K562 (cell line): ENCODE data around the gene MED16. TPM values are rescaled to one million over a fixed set of nuclear protein-coding genes. Genes with fewer than 3 reads are reported as not detected.

Experiments
- ATAC-seq: fragments of 200-7000 bp; cut with Tn5 transposase; 3 replicates; pipeline ENCODE4 v1.9.1; 2020; ENCODE audit warnings: moderate library complexity
- BruUV-seq: library from RNA; stranded (reverse); fragments of 400-500 nt; replicated peaks from 2 replicates; lab custom pipeline; 2021; lab: Mats Ljungman, UMichigan
- CTCF ChIA-PET: fragments of 300-600 bp; formaldehyde crosslinking; extraction: SDS; loops from one replicate; lab custom pipeline; 2021; ENCODE audit warnings: low intra/inter-chr PET ratio; lab: Yijun Ruan, JAX
- POLR2A ChIA-PET: fragments of 300-600, 350-650 bp; sonication (Branson Sonifier 250); formaldehyde crosslinking; extraction: SDS; loops from one replicate; lab custom pipeline; 2021; ENCODE audit warnings: antibody characterized with exemption, inconsistent platforms; lab: Yijun Ruan, JAX
- DNase-seq, 4 experiments: peaks; one replicate each; pipeline versions ENCODE4 v3.0.0 to v3.0.0-alpha.2; 2011 to 2018; ENCODE audit warnings: low spot score in 3 of 4, mixed read lengths in 3 of 4; ENCODE audit errors: extremely low read depth in 1 of 4
- FAIRE-seq: peaks from 2 replicates; lab custom pipeline; 2011; peaks lifted over from hg19 to GRCh38; lab: Jason Lieb, UNC
- H2AFZ ChIP-seq: 2 replicates; pipeline ENCODE4 v1.6.0; 2011; ENCODE audit warnings: low read depth, low read length, control low read depth, inconsistent platforms
- H3K27ac ChIP-seq: fragments of 200-600 bp; 3 replicates; pipeline ENCODE4 v1.8.0; 2011; ENCODE audit warnings: low read depth, mild to moderate bottlenecking, control low read depth, inconsistent platforms, low read length, moderate library complexity, mixed read lengths; ENCODE audit errors: extremely low read depth
- H3K27me3 ChIP-seq, 2 experiments: fragments of 300-600 bp in 1 of 2; 2 replicates in 1 of 2; 3 replicates in 1 of 2; pipeline versions ENCODE4 v1.6.0 to v1.8.0; 2011; ENCODE audit warnings: inconsistent platforms in 2 of 2, low read length in 2 of 2, mild to moderate bottlenecking in 1 of 2, mixed read lengths in 1 of 2, moderate library complexity in 1 of 2; ENCODE audit not compliant: control insufficient read depth in 2 of 2, insufficient read depth in 2 of 2
- H3K36me3 ChIP-seq: fragments of 300-600 bp; 3 replicates; pipeline ENCODE4 v1.8.0; 2011; ENCODE audit warnings: mild to moderate bottlenecking, low read length, inconsistent platforms; ENCODE audit not compliant: control insufficient read depth, insufficient read depth
- H3K4me1 ChIP-seq, 2 experiments: fragments of 200-600 bp in 1 of 2; replicated peaks in 1 of 2; 2 replicates in 1 of 2; 3 replicates in 1 of 2; pipeline versions ENCODE4 v1.5.1 to v1.8.0; 2011; ENCODE audit warnings: inconsistent platforms in 2 of 2, low read length in 2 of 2, mild to moderate bottlenecking in 1 of 2, mixed read lengths in 1 of 2, moderate library complexity in 1 of 2; ENCODE audit not compliant: control insufficient read depth in 2 of 2, insufficient read depth in 2 of 2
- H3K4me2 ChIP-seq: 2 replicates; pipeline ENCODE4 v1.6.1; 2011; ENCODE audit warnings: low read length, control low read depth, inconsistent platforms, mixed read lengths; ENCODE audit not compliant: insufficient read depth
- H3K4me3 ChIP-seq: fragments of 200-600 bp; sonication (generic), shearing (Covaris generic); 2 replicates; pipeline ENCODE4 v1.5.1; 2016; ENCODE audit warnings: control low read depth, inconsistent platforms
- H3K79me2 ChIP-seq: fragments of 200-600 bp; 3 replicates; pipeline ENCODE4 v1.8.0; 2011; ENCODE audit warnings: low read length, inconsistent platforms; ENCODE audit not compliant: control insufficient read depth, insufficient read depth
- H3K9ac ChIP-seq, 2 experiments: 2 replicates each; pipeline versions ENCODE4 v1.6.0 to v1.6.1; 2011; ENCODE audit warnings: low read depth in 2 of 2, low read length in 2 of 2, control low read depth in 1 of 2, inconsistent platforms in 1 of 2, mild to moderate bottlenecking in 1 of 2, mixed read lengths in 1 of 2; ENCODE audit not compliant: insufficient read depth in 1 of 2
- H3K9me1 ChIP-seq: one replicate; pipeline ENCODE4 v1.6.0; 2011; ENCODE audit warnings: inconsistent platforms, mild to moderate bottlenecking, low read length, moderate library complexity; ENCODE audit not compliant: control insufficient read depth, insufficient read depth
- H3K9me3 ChIP-seq: replicated peaks from 2 replicates; pipeline ENCODE4 v1.5.1; 2011; ENCODE audit warnings: low read depth, low read length, inconsistent platforms; ENCODE audit not compliant: control insufficient read depth, insufficient read depth
- H4K20me1 ChIP-seq: replicated peaks from 2 replicates; pipeline ENCODE4 v1.6.1; 2011; ENCODE audit warnings: low read length, inconsistent platforms, mixed read lengths; ENCODE audit not compliant: control insufficient read depth, insufficient read depth
- DMBX1 ChIP-seq: fragments of 250-450 bp; sonication (Bioruptor Pico); IDR thresholded peaks from 2 replicates; pipeline ENCODE4 v1.8.0; 2022; ENCODE audit warnings: inconsistent platforms, mild to moderate bottlenecking, moderate library complexity, borderline replicate concordance
- ELF1 ChIP-seq: fragments of 200-800 bp; sonication (Bioruptor generic); IDR thresholded peaks from 2 replicates; pipeline ENCODE4 v1.6.1; 2016; ENCODE audit warnings: missing genetic modification characterization, missing compliant biosample characterization
- GABPB2 ChIP-seq: fragments of 250-450 bp; sonication (Bioruptor Pico); conservative IDR thresholded peaks from 2 replicates; pipeline ENCODE4 v1.5.1; 2021; ENCODE audit warnings: mild to moderate bottlenecking
- IRF1 ChIP-seq: sonication (generic); formaldehyde crosslinking; IDR thresholded peaks from 2 replicates; pipeline ENCODE4 v1.8.0; 2022; ENCODE audit warnings: missing genetic modification reagents, mild to moderate bottlenecking, borderline replicate concordance
- KAT2B ChIP-seq: IDR thresholded peaks from one replicate; pipeline ENCODE4 v1.6.1; 2012; ENCODE audit warnings: low read depth, mild to moderate bottlenecking, control low read depth, inconsistent platforms, low read length, moderate library complexity
- MAFF ChIP-seq: IDR thresholded peaks from 2 replicates; pipeline ENCODE4 v1.6.1; 2012; ENCODE audit warnings: low read length, improper control_type of control experiment
- MIER1 ChIP-seq: fragments of 450-650 bp; IDR thresholded peaks from 2 replicates; pipeline ENCODE4 v1.6.1; 2016; ENCODE audit warnings: antibody characterized with exemption, mild to moderate bottlenecking, low read depth
- NR3C1 ChIP-seq: sonication (generic); formaldehyde crosslinking; IDR thresholded peaks from 2 replicates; pipeline ENCODE4 v1.8.1; 2022; ENCODE audit warnings: missing genetic modification reagents
- NR4A1 ChIP-seq, 2 experiments: fragments of 250-450 bp in 1 of 2; fragments of 450-650 bp in 1 of 2; sonication (Bioruptor Pico) in 1 of 2; IDR thresholded peaks; 2 replicates each; pipeline versions ENCODE4 v1.4.0 to v1.6.1; 2016 to 2020; ENCODE audit warnings: mild to moderate bottlenecking in 2 of 2, missing compliant biosample characterization in 1 of 2, missing genetic modification characterization in 1 of 2, moderate library complexity in 1 of 2
- PHB ChIP-seq: fragments of 250-450 bp; sonication (Bioruptor Pico); IDR thresholded peaks from 2 replicates; pipeline ENCODE4 v1.5.0; 2021
- RBM14 ChIP-seq: fragments of 200-400 bp; formaldehyde crosslinking; IDR thresholded peaks from 2 replicates; pipeline ENCODE4 v1.6.1; 2018; ENCODE audit warnings: low read depth, mild to moderate bottlenecking, low read length, moderate library complexity, borderline replicate concordance; ENCODE audit not compliant: insufficient read depth
- SMARCA5 ChIP-seq: fragments of 450-650 bp; IDR thresholded peaks from 2 replicates; pipeline ENCODE4 v1.6.1; 2016
- SMARCB1 ChIP-seq: IDR thresholded peaks from 2 replicates; pipeline ENCODE4 v1.6.1; 2011; ENCODE audit warnings: improper control_type of control experiment, low read depth; ENCODE audit not compliant: insufficient read length
- SNRNP70 ChIP-seq: fragments of 200-400 bp; formaldehyde crosslinking; optimal IDR thresholded peaks from 2 replicates; pipeline ENCODE3; 2017; ENCODE audit warnings: low read depth, low read length
- ZNF232 ChIP-seq: sonication (generic); formaldehyde crosslinking; IDR thresholded peaks from 2 replicates; pipeline ENCODE4 v1.8.0; 2022; ENCODE audit warnings: mild to moderate bottlenecking, missing genetic modification reagents
- ZNF780A ChIP-seq: fragments of 250-450 bp; sonication (Bioruptor Pico); IDR thresholded peaks from 2 replicates; pipeline ENCODE4 v1.5.0; 2021; ENCODE audit warnings: mild to moderate bottlenecking
- WGBS: fragments of 100-300 bp; shearing (Covaris generic); methylation state at CpG from one replicate; pipeline ENCODE4 v1.1.6; 2016; ENCODE audit warnings: low coverage, mixed read lengths; ENCODE audit not compliant: insufficient coverage; ENCODE audit errors: missing lambda C conversion rate; 5-methylcytosine and 5-hydroxymethylcytosine counted together
- in situ Hi-C: fragments of 300-500 bp; cut with MboI; formaldehyde crosslinking; loops from 4 replicates; pipeline ENCODE4 v1.15.0; 2018; ENCODE audit warnings: inconsistent platforms, mixed read lengths
- intact Hi-C: fragments of 100-400 bp; cut with micrococcal nuclease; formaldehyde crosslinking; loops from 2 replicates; pipeline ENCODE4 v1.14.2; 2022
- polyA plus RNA-seq, 8 experiments: library from polyadenylated mRNA; depleted of rRNA in 4 of 8; stranded (reverse) in 5 of 8; unstranded in 3 of 8; fragments of >200 nt; fragmentation: Nextera tagmentation in 2 of 8; fragmentation: Illumina TruSeq in 1 of 8; extraction: Ambion mirVana in 2 of 8; extraction: Trizol in 1 of 8; gene quantifications; 2 replicates each; pipeline versions ENCODE4 v1.2.1 to v1.2.3, GENCODE V29; 2011 to 2014; ENCODE audit warnings: inconsistent platforms in 1 of 8, missing spikeins in 1 of 8
- total RNA-seq, 7 experiments: library from RNA; depleted of rRNA in 6 of 7; stranded (reverse); fragments of >200 nt in 6 of 7; fragmentation: Illumina TruSeq in 2 of 7; extraction: Trizol in 2 of 7; gene quantifications; 2 replicates each; pipeline versions ENCODE4 v1.2.1 to v1.2.3, GENCODE V29; 2011 to 2021; ENCODE audit warnings: low replicate concordance in 1 of 7
- TF ChIP-seq, protein P1 (sequence below): sonication (generic); formaldehyde crosslinking; IDR thresholded peaks from 2 replicates; pipeline ENCODE4 v1.8.0; 2022; ENCODE audit warnings: mild to moderate bottlenecking, missing genetic modification reagents
- TF ChIP-seq, protein P2 (sequence below): fragments of 250-450 bp; sonication (Bioruptor Pico); IDR thresholded peaks from 2 replicates; pipeline ENCODE4 v1.9.0; 2021; ENCODE audit warnings: mild to moderate bottlenecking, inconsistent platforms

Gene MED16
- total and polyA plus RNA-seq, 9 of the 15 experiments (the other 6 are each of a cell fraction or from before 2014, with no cell fraction given): 0.89 to 59.9 (median 8.6) TPM

DNA sequence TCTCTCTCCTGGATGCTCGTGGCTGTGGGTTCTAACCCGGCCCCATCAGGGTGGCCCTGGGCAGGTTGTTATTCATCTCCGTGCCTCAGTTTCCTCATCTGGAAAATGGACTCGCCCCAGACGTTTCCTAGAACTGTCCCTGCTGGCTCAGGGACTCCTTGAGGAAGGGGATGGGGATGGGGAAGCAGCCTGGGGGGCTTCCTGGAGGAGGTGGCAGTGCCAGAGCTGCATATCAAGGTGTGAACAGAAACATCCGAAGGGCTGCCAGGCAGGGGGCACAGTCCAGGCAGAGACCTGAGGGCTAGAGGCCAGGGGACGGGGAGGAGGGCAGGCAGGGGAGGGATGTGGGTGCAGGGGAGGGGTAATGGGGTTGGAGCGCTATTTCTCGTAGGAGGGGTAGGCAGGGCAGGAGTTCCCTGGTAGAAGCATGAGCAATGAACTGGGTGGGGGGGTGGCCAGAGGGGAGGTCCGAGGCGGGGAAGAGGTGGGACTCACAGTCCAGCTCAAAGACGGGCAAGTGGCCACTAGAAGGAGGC, 44.5 kb downstream of the MED16 start:
- no peak overlapping the region for H2AFZ ChIP-seq
- WGBS: 31% methylated on average over 11 of the region's 12 CpGs
- BruUV-seq: no TSS peak
- H4K20me1 ChIP-seq: no peaks in the 10 kb centered on the region
- in situ Hi-C loops: no loop called here
- H3K4me2 ChIP-seq: no peak overlapping the region
- DNase-seq (no peak), ATAC-seq (peak; percentile 28), FAIRE-seq (no peak)
- no peaks in the 10 kb centered on the region for H3K9me3 ChIP-seq
- ChIA-PET POLR2A (interaction anchor here (0.7 to 1.1 kb wide), 2 partner anchors 10 to 1367 kb away, joined by 3 read pairs; no protein-coding TSS in a partner anchor), CTCF (no interaction called here)
- H3K4me3 ChIP-seq: no peak overlapping the region
- H3K4me1 ChIP-seq: peaks cover 5 to 60% of the 10 kb centered on the region in 2 experiments; a peak in 4 of 5 replicates
- H3K27me3 ChIP-seq: no peaks in the 10 kb centered on the region
- intact Hi-C loops: no loop called here
- peak overlapping the region in 1 of 2 experiments; percentile 76; a peak in 1 of 4 replicates for H3K9ac ChIP-seq
- H3K9me1 ChIP-seq: no peaks in the 10 kb centered on the region
- H3K79me2 ChIP-seq: no peaks in the 10 kb centered on the region
- no peaks in the 10 kb centered on the region for H3K36me3 ChIP-seq
- H3K27ac ChIP-seq: no peak overlapping the region
- no peak for TF ChIP-seq DMBX1 (CRISPR knock-in tag)
- TF ChIP-seq SNRNP70: no peak
- no peak for TF ChIP-seq MIER1
- TF ChIP-seq, protein P1, sequence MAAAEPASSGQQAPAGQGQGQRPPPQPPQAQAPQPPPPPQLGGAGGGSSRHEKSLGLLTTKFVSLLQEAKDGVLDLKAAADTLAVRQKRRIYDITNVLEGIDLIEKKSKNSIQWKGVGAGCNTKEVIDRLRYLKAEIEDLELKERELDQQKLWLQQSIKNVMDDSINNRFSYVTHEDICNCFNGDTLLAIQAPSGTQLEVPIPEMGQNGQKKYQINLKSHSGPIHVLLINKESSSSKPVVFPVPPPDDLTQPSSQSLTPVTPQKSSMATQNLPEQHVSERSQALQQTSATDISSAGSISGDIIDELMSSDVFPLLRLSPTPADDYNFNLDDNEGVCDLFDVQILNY (CRISPR knock-in tag): no peak
- no peak for TF ChIP-seq SMARCB1
- TF ChIP-seq ZNF780A (CRISPR knock-in tag): no peak
- no peak for TF ChIP-seq IRF1 (CRISPR knock-in tag)
- no peak for TF ChIP-seq NR4A1 (CRISPR knock-in tag; IDR thresholded peaks at IDR 0.05)
- no peak for TF ChIP-seq NR4A1 (tag; IDR thresholded peaks at IDR 0.05)
- peak; percentile 52; the same call in 1 of the 2 replicates for TF ChIP-seq SMARCA5
- TF ChIP-seq, protein P2, sequence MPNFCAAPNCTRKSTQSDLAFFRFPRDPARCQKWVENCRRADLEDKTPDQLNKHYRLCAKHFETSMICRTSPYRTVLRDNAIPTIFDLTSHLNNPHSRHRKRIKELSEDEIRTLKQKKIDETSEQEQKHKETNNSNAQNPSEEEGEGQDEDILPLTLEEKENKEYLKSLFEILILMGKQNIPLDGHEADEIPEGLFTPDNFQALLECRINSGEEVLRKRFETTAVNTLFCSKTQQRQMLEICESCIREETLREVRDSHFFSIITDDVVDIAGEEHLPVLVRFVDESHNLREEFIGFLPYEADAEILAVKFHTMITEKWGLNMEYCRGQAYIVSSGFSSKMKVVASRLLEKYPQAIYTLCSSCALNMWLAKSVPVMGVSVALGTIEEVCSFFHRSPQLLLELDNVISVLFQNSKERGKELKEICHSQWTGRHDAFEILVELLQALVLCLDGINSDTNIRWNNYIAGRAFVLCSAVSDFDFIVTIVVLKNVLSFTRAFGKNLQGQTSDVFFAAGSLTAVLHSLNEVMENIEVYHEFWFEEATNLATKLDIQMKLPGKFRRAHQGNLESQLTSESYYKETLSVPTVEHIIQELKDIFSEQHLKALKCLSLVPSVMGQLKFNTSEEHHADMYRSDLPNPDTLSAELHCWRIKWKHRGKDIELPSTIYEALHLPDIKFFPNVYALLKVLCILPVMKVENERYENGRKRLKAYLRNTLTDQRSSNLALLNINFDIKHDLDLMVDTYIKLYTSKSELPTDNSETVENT (CRISPR knock-in tag): no peak
- TF ChIP-seq RBM14: no peak
- no peak for TF ChIP-seq ELF1 (tag)
- TF ChIP-seq MAFF: no peak
- no peak for TF ChIP-seq ZNF232
- no peak for TF ChIP-seq GABPB2
- no peak for TF ChIP-seq NR3C1 (CRISPR knock-in tag)
- no peak for TF ChIP-seq PHB
- TF ChIP-seq KAT2B: no peak
